ENCODE measurements around the gene EFNA2. TPM values are rescaled to one million over a fixed set of nuclear protein-coding genes. Genes with fewer than 3 reads are reported as not detected.

EFNA2 gene
- total RNA-seq, 4 donors from 2014 or later = 30.5 to 112 (median 40.6) TPM

GRCh38 chr19:1264801-1265614 is 20.7 kb upstream of the EFNA2 start:
- TF ChIP-seq POLR2A (IDR thresholded peaks at IDR 0.05) (peak; percentile 21), POLR2AphosphoS5 (IDR thresholded peaks at IDR 0.05) (peak; percentile 5 to 68 (median 64)), CTCF (IDR thresholded peaks at IDR 0.05) (no peak), EP300 (IDR thresholded peaks at IDR 0.05; ENCODE audit: low read depth) (peak; percentile 20)
- Histone ChIP-seq H3K9me3 (no peaks in the 10 kb centered on the region), H3K4me3 (peak overlapping the region in 1 of 4 donors; percentile 58), H3K4me1 (peaks cover 56 to 76% (median 70%) of the 10 kb centered on the region in 4 donors), H3K27me3 (no peaks in the 10 kb centered on the region), H3K27ac (peak overlapping the region; percentile 98 to 100 (median 98)), H3K36me3 (no peaks in the 10 kb centered on the region)
- intact Hi-C loops (cut with DNase I; ENCODE audit: low total_unique reads) = no loop called here
- in situ Hi-C loops (cut with MboI; ENCODE audit: low pct_ligation_motif_present in 1 of 4, low pct_unique_long_range_greater_than_20kb in 1 of 4, low sequenced_read_pairs in 3 of 4) = no loop called here
- WGBS, 2 donors (ENCODE audit: low coverage in 1 of 2) = 73% methylated on average over 26 of the region's 26 CpGs; no CpG with 5 or more reads in 1 of the 2 donors
- DNase-seq = peak; percentile 79

GRCh38 chr19:1265615-1266128 is 20.0 kb upstream of the EFNA2 start:
- Histone ChIP-seq H3K27me3 (no peaks in the 10 kb centered on the region), H3K27ac (peak overlapping the region; percentile 98 to 100 (median 98)), H3K9me3 (no peaks in the 10 kb centered on the region), H3K4me1 (peaks cover 54 to 76% (median 70%) of the 10 kb centered on the region in 4 donors), H3K4me3 (peak overlapping the region in 2 of 4 donors; percentile 58 to 62), H3K36me3 (no peaks in the 10 kb centered on the region)
- in situ Hi-C loops (cut with MboI; ENCODE audit: low pct_ligation_motif_present in 1 of 4, low pct_unique_long_range_greater_than_20kb in 1 of 4, low sequenced_read_pairs in 3 of 4) (no loop called here), intact Hi-C loops (cut with DNase I; ENCODE audit: low total_unique reads) (no loop called here)
- TF ChIP-seq POLR2AphosphoS5 (IDR thresholded peaks at IDR 0.05) (no peak), CTCF (IDR thresholded peaks at IDR 0.05) (no peak), EP300 (IDR thresholded peaks at IDR 0.05; ENCODE audit: low read depth) (peak; percentile 51), POLR2A (IDR thresholded peaks at IDR 0.05) (no peak)
- peak; percentile 64 for DNase-seq
- WGBS, 2 donors (ENCODE audit: low coverage in 1 of 2) = 17% methylated on average over 25 of the region's 28 CpGs; no CpG with 5 or more reads in 1 of the 2 donors

GRCh38 chr19:1266129-1266915 is 19.4 kb upstream of the EFNA2 start:
- H3K27me3 ChIP-seq = no peaks in the 10 kb centered on the region
- peaks cover 59 to 80% (median 74%) of the 10 kb centered on the region in 4 donors for H3K4me1 ChIP-seq
- H3K27ac ChIP-seq = peak overlapping the region; percentile 98 to 100 (median 98)
- H3K4me3 ChIP-seq = peak overlapping the region; percentile 32 to 62 (median 49)
- in situ Hi-C loops (cut with MboI; ENCODE audit: low pct_ligation_motif_present in 1 of 4, low pct_unique_long_range_greater_than_20kb in 1 of 4, low sequenced_read_pairs in 3 of 4) = no loop called here
- no peaks in the 10 kb centered on the region for H3K36me3 ChIP-seq
- peak; percentile 95 for DNase-seq
- 1% methylated on average over 61 of the region's 84 CpGs; no CpG with 5 or more reads in 1 of the 2 donors for WGBS, 2 donors (ENCODE audit: low coverage in 1 of 2)
- H3K9me3 ChIP-seq = no peaks in the 10 kb centered on the region
- TF ChIP-seq POLR2AphosphoS5 (IDR thresholded peaks at IDR 0.05) = peak in 2 of 3 donors; percentile 47 to 53
- TF ChIP-seq CTCF (IDR thresholded peaks at IDR 0.05) = peak in 1 of 5 experiments; percentile 10
- TF ChIP-seq EP300 (IDR thresholded peaks at IDR 0.05; ENCODE audit: low read depth) = no peak
- peak; percentile 36 for TF ChIP-seq POLR2A (IDR thresholded peaks at IDR 0.05)
- intact Hi-C loops (cut with DNase I; ENCODE audit: low total_unique reads) = no loop called here
